ENCODE measurements around the gene IL1R1. TPM values are rescaled to one million over a fixed set of nuclear protein-coding genes. Genes with fewer than 3 reads are reported as not detected.

Gene IL1R1
- polyA plus RNA-seq, 1 donor (not counting 4 experiments of a cell fraction or from before 2014, with no cell fraction given): 7.5 TPM

- H2AFZ ChIP-seq (ENCODE audit: control insufficient read depth, low read length): no peak overlapping the region
- TF ChIP-seq CTCF (optimal IDR thresholded peaks at IDR 0.05 in 1 of 3, IDR thresholded peaks at IDR 0.05 in 1 of 3, conservative IDR thresholded peaks at IDR 0.05 in 1 of 3; ENCODE audit: extremely low read depth in 1 of 3, insufficient read depth in 2 of 3, low read length in 3 of 3) (no peak), EZH2 (IDR thresholded peaks at IDR 0.05; ENCODE audit: low read length) (no peak)
Observed at GRCh38 chr2:102129082-102129481, 13.5 kb upstream of the IL1R1 start.

GRCh38 chr2:102129951-102130646 is 12.4 kb upstream of the IL1R1 start:
- H2AFZ ChIP-seq (ENCODE audit: control insufficient read depth, low read length): no peak overlapping the region
- H3K4me1 ChIP-seq (ENCODE audit: control insufficient read depth, extremely low read depth, insufficient read depth, low read length): peaks cover 17% of the 10 kb centered on the region
- no peak for DNase-seq (ENCODE audit: low read depth, low spot score)
- H4K20me1 ChIP-seq (ENCODE audit: control insufficient read depth, extremely low read depth, insufficient read depth, low read length): no peaks in the 10 kb centered on the region
- no peaks in the 10 kb centered on the region for H3K27me3 ChIP-seq (ENCODE audit: control insufficient read depth, extremely low read depth, insufficient read depth, low read length)
- no peak overlapping the region for H3K4me3 ChIP-seq (ENCODE audit: control insufficient read depth in 2 of 3, extremely low read depth in 1 of 3, insufficient read depth in 2 of 3, low read depth in 1 of 3, low read length in 3 of 3)
- dilution Hi-C loops (cut with MboI; ENCODE audit: extremely low pct_ligation_motif_present, low sequenced_read_pairs): no loop called here
- no peaks in the 10 kb centered on the region for H3K36me3 ChIP-seq (ENCODE audit: control insufficient read depth in 2 of 2, extremely low read depth in 1 of 2, insufficient read depth in 2 of 2, low read length in 2 of 2)
- FAIRE-seq: no peak
- H3K27ac ChIP-seq (ENCODE audit: control insufficient read depth, insufficient read depth, low read length): no peak overlapping the region
- no peak overlapping the region for H3K4me2 ChIP-seq (ENCODE audit: control insufficient read depth, extremely low read depth, insufficient read depth, low read depth, low read length)
- no peaks in the 10 kb centered on the region for H3K9me1 ChIP-seq (ENCODE audit: control insufficient read depth, extremely low read depth, insufficient read depth, low read length)
- TF ChIP-seq EZH2 (IDR thresholded peaks at IDR 0.05; ENCODE audit: low read length) (no peak), CTCF (optimal IDR thresholded peaks at IDR 0.05 in 1 of 3, IDR thresholded peaks at IDR 0.05 in 1 of 3, conservative IDR thresholded peaks at IDR 0.05 in 1 of 3; ENCODE audit: extremely low read depth in 1 of 3, insufficient read depth in 2 of 3, low read length in 3 of 3) (no peak)
- no peak overlapping the region for H3K9ac ChIP-seq (ENCODE audit: control insufficient read depth, extremely low read depth, insufficient read depth, low read length)
- no peaks in the 10 kb centered on the region for H3K79me2 ChIP-seq (ENCODE audit: control insufficient read depth, insufficient read depth, low read length)
- no peaks in the 10 kb centered on the region for H3K9me3 ChIP-seq (ENCODE audit: control insufficient read depth, low read depth, low read length)

More at GRCh38 chr2:102129082-102129481, 13.5 kb upstream of the IL1R1 start:
- Histone ChIP-seq H3K9me3 (ENCODE audit: control insufficient read depth, low read depth, low read length) (no peaks in the 10 kb centered on the region), H3K4me3 (ENCODE audit: control insufficient read depth in 2 of 3, extremely low read depth in 1 of 3, insufficient read depth in 2 of 3, low read depth in 1 of 3, low read length in 3 of 3) (no peak overlapping the region), H3K9ac (ENCODE audit: control insufficient read depth, extremely low read depth, insufficient read depth, low read length) (no peak overlapping the region), H3K36me3 (ENCODE audit: control insufficient read depth in 2 of 2, extremely low read depth in 1 of 2, insufficient read depth in 2 of 2, low read length in 2 of 2) (no peaks in the 10 kb centered on the region), H4K20me1 (ENCODE audit: control insufficient read depth, extremely low read depth, insufficient read depth, low read length) (no peaks in the 10 kb centered on the region), H3K27ac (ENCODE audit: control insufficient read depth, insufficient read depth, low read length) (no peak overlapping the region), H3K79me2 (ENCODE audit: control insufficient read depth, insufficient read depth, low read length) (no peaks in the 10 kb centered on the region), H3K9me1 (ENCODE audit: control insufficient read depth, extremely low read depth, insufficient read depth, low read length) (no peaks in the 10 kb centered on the region), H3K4me2 (ENCODE audit: control insufficient read depth, extremely low read depth, insufficient read depth, low read depth, low read length) (no peak overlapping the region), H3K4me1 (ENCODE audit: control insufficient read depth, extremely low read depth, insufficient read depth, low read length) (peaks cover 17% of the 10 kb centered on the region), H3K27me3 (ENCODE audit: control insufficient read depth, extremely low read depth, insufficient read depth, low read length) (no peaks in the 10 kb centered on the region)
- no peak for DNase-seq (ENCODE audit: low read depth, low spot score)
- no peak for FAIRE-seq
- dilution Hi-C loops (cut with MboI; ENCODE audit: extremely low pct_ligation_motif_present, low sequenced_read_pairs): no loop called here

Data from keratinocyte (primary cell).